ENCODE measurements around the gene MTHFR.

DNA sequence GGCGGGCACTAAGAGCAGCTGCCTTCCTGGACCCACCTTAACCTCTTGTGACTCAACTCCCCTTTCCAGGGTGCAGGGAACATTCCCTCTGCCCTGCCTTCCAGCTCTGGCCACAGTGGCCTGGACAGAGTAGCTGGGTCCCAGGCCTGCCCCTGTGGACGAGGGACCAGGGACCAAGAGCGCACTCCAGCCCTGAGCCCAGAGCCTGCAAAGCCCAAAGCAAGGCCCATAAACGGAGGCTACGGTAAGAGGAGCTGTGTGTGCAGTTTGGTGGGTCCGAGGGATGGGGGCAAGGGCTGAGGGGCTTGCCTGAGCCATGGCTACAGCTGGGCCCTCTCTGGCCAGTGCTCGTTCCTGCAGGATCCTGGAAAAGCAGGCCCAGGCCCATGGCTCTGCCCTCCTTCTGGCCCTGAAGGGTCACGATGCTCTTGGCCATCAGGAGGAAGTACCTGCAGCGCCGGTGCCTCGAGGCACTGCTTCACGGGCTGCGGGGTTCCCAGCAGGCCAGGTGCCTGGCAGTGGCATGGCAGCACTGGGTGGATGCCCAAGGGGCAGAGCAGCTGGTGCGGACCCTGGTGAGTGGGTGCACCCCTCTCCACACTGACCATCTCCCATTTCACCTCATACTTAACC lies 17.8 kb downstream of the MTHFR start:
- TF ChIP-seq, protein P1, sequence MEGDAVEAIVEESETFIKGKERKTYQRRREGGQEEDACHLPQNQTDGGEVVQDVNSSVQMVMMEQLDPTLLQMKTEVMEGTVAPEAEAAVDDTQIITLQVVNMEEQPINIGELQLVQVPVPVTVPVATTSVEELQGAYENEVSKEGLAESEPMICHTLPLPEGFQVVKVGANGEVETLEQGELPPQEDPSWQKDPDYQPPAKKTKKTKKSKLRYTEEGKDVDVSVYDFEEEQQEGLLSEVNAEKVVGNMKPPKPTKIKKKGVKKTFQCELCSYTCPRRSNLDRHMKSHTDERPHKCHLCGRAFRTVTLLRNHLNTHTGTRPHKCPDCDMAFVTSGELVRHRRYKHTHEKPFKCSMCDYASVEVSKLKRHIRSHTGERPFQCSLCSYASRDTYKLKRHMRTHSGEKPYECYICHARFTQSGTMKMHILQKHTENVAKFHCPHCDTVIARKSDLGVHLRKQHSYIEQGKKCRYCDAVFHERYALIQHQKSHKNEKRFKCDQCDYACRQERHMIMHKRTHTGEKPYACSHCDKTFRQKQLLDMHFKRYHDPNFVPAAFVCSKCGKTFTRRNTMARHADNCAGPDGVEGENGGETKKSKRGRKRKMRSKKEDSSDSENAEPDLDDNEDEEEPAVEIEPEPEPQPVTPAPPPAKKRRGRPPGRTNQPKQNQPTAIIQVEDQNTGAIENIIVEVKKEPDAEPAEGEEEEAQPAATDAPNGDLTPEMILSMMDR (IDR thresholded peaks at IDR 0.05) = no peak
- TF ChIP-seq POLR2A (IDR thresholded peaks at IDR 0.05) = no peak

Measured in sigmoid colon (tissue), 3 donors.